Neural progenitor cell (in vitro differentiated cells): ENCODE results near the gene ANKRD53.

Source experiments
- EZH2 ChIP-seq: fragments of 200-600 bp; sonication (generic); IDR thresholded peaks from 2 replicates; pipeline ENCODE4 v1.6.1; 2017; ENCODE audit warnings: antibody characterized with exemption, mild to moderate bottlenecking, moderate library complexity
- EZH2phosphoT487 ChIP-seq: fragments of 200-600 bp; sonication (generic); IDR thresholded peaks from 2 replicates; pipeline ENCODE4 v1.6.1; 2017; ENCODE audit warnings: antibody characterized with exemption
- TF ChIP-seq, protein P1 (sequence below): fragments of 200-600 bp; sonication (generic); IDR thresholded peaks from 2 replicates; pipeline ENCODE4 v1.5.1; 2017; ENCODE audit warnings: antibody characterized with exemption, mild to moderate bottlenecking

- TF ChIP-seq EZH2phosphoT487: no peak
- TF ChIP-seq, protein P1, sequence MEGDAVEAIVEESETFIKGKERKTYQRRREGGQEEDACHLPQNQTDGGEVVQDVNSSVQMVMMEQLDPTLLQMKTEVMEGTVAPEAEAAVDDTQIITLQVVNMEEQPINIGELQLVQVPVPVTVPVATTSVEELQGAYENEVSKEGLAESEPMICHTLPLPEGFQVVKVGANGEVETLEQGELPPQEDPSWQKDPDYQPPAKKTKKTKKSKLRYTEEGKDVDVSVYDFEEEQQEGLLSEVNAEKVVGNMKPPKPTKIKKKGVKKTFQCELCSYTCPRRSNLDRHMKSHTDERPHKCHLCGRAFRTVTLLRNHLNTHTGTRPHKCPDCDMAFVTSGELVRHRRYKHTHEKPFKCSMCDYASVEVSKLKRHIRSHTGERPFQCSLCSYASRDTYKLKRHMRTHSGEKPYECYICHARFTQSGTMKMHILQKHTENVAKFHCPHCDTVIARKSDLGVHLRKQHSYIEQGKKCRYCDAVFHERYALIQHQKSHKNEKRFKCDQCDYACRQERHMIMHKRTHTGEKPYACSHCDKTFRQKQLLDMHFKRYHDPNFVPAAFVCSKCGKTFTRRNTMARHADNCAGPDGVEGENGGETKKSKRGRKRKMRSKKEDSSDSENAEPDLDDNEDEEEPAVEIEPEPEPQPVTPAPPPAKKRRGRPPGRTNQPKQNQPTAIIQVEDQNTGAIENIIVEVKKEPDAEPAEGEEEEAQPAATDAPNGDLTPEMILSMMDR: no peak
- TF ChIP-seq EZH2: no peak
Observed at GRCh38 chr2:70985283-70985688, 6.9 kb downstream of the ANKRD53 start.
